Panc1 (cell line): Measurements from ENCODE around the gene MTX1.

Source experiments
- CTCF ChIP-seq: fragments of 450-650 bp; IDR thresholded peaks from 2 replicates; pipeline ENCODE4 v1.5.1; 2017; ENCODE audit warnings: mild to moderate bottlenecking
- POLR2AphosphoS5 ChIP-seq: IDR thresholded peaks from 2 replicates; pipeline ENCODE4 v1.6.1; 2012; ENCODE audit warnings: mild to moderate bottlenecking, low read depth, low read length, moderate library complexity
- REST ChIP-seq, 2 experiments: IDR thresholded peaks; 2 replicates each; pipeline ENCODE4 v1.6.1; 2011 to 2012; ENCODE audit warnings: low read depth in 2 of 2, control low read depth in 1 of 2, low read length in 1 of 2, mild to moderate bottlenecking in 1 of 2, moderate library complexity in 1 of 2; ENCODE audit not compliant: insufficient read depth in 1 of 2

GRCh38 chr1:155209312-155209721 lies 822 bp downstream of the MTX1 start:
- TF ChIP-seq POLR2AphosphoS5 (no peak), CTCF (no peak), REST (IDR thresholded peaks at IDR 0.05; ENCODE audit: insufficient read depth in 1 of 2, low read depth in 2 of 2, low read length in 1 of 2) (no peak)
